Smooth muscle cell (in vitro differentiated cells): ENCODE data around the gene MAOB. TPM values are rescaled to one million over a fixed set of nuclear protein-coding genes. Genes with fewer than 3 reads are reported as not detected.

Experiments
- DNase-seq: peaks from one replicate; lab custom pipeline; 2025; ENCODE audit not compliant: unreplicated experiment; lab: John Stamatoyannopoulos, UW
- H2AFZ ChIP-seq: fragments of 200-600 bp; sonication (generic); 2 replicates; pipeline ENCODE4 v1.6.0; 2016; ENCODE audit warnings: antibody characterized with exemption, low read depth, mild to moderate bottlenecking
- H3F3A ChIP-seq: fragments of 200-600 bp; sonication (generic); 2 replicates; pipeline ENCODE4 v1.6.0; 2017; ENCODE audit warnings: antibody characterized with exemption, low read depth
- H3K27ac ChIP-seq: fragments of 200-600 bp; sonication (generic); 2 replicates; pipeline ENCODE4 v1.5.1; 2016; ENCODE audit warnings: low read depth, mild to moderate bottlenecking
- H3K27me3 ChIP-seq: fragments of 200-600 bp; sonication (generic); 2 replicates; pipeline ENCODE4 v1.6.1; 2016; ENCODE audit warnings: low read depth, mild to moderate bottlenecking
- H3K36me3 ChIP-seq: fragments of 200-600 bp; sonication (generic); 2 replicates; pipeline ENCODE4 v1.5.1; 2016; ENCODE audit warnings: low read depth
- H3K4me1 ChIP-seq: fragments of 200-600 bp; sonication (generic); 2 replicates; pipeline ENCODE4 v1.5.1; 2016; ENCODE audit warnings: low read depth
- H3K4me2 ChIP-seq: fragments of 200-600 bp; sonication (generic); 2 replicates; pipeline ENCODE4 v1.6.0; 2016; ENCODE audit warnings: mild to moderate bottlenecking
- H3K4me3 ChIP-seq: fragments of 200-600 bp; sonication (generic); 2 replicates; pipeline ENCODE4 v1.5.1; 2016; ENCODE audit warnings: mild to moderate bottlenecking
- H3K79me2 ChIP-seq: fragments of 200-600 bp; sonication (generic); 2 replicates; pipeline ENCODE4 v1.6.0; 2016; ENCODE audit warnings: low read depth, mild to moderate bottlenecking
- H3K9ac ChIP-seq: fragments of 200-600 bp; sonication (generic); 2 replicates; pipeline ENCODE4 v1.6.0; 2016; ENCODE audit warnings: low read depth
- H3K9me3 ChIP-seq: fragments of 200-600 bp; sonication (generic); replicated peaks from 2 replicates; pipeline ENCODE4 v1.5.1; 2016; ENCODE audit warnings: low read depth
- H4K20me1 ChIP-seq: fragments of 200-600 bp; sonication (generic); 2 replicates; pipeline ENCODE4 v1.6.0; 2016; ENCODE audit warnings: low read depth
- WGBS: methylation state at CpG from one replicate; pipeline ENCODE4 v1.1.7; 2016; ENCODE audit warnings: low lambda C conversion rate; 5-methylcytosine and 5-hydroxymethylcytosine counted together
- polyA plus RNA-seq: library from polyadenylated mRNA; unstranded; fragments of >200 nt; fragmentation: Nextera tagmentation; extraction: Ambion mirVana; gene quantifications from 2 replicates; pipeline ENCODE4 v1.2.1, GENCODE V29; 2016
- total RNA-seq: library from RNA; depleted of rRNA; stranded (reverse); fragments of >200 nt; gene quantifications from 2 replicates; pipeline ENCODE4 v1.2.3, GENCODE V29; 2014
- TF ChIP-seq, protein P1 (sequence below): fragments of 200-600 bp; sonication (generic); IDR thresholded peaks from 2 replicates; pipeline ENCODE4 v1.5.1; 2017; ENCODE audit warnings: borderline replicate concordance, mild to moderate bottlenecking, antibody characterized with exemption; ENCODE audit not compliant: insufficient read depth, poor library complexity, severe bottlenecking

Gene MAOB
- total and polyA plus RNA-seq, 2 experiments from 2014 or later, result 0.93 TPM; not detected in 1

- H3K4me1 ChIP-seq, result no peaks in the 10 kb centered on the region
- no peak overlapping the region for H3K4me2 ChIP-seq
- H3K36me3 ChIP-seq, result no peaks in the 10 kb centered on the region
- no peaks in the 10 kb centered on the region for H3F3A ChIP-seq
- H3K9me3 ChIP-seq, result no peaks in the 10 kb centered on the region
- no peak overlapping the region for H3K4me3 ChIP-seq
- 73% methylated on average over 5 of the region's 5 CpGs for WGBS
- no peaks in the 10 kb centered on the region for H3K79me2 ChIP-seq
- H3K9ac ChIP-seq, result no peak overlapping the region
- no peak overlapping the region for H2AFZ ChIP-seq
- TF ChIP-seq, protein P1, sequence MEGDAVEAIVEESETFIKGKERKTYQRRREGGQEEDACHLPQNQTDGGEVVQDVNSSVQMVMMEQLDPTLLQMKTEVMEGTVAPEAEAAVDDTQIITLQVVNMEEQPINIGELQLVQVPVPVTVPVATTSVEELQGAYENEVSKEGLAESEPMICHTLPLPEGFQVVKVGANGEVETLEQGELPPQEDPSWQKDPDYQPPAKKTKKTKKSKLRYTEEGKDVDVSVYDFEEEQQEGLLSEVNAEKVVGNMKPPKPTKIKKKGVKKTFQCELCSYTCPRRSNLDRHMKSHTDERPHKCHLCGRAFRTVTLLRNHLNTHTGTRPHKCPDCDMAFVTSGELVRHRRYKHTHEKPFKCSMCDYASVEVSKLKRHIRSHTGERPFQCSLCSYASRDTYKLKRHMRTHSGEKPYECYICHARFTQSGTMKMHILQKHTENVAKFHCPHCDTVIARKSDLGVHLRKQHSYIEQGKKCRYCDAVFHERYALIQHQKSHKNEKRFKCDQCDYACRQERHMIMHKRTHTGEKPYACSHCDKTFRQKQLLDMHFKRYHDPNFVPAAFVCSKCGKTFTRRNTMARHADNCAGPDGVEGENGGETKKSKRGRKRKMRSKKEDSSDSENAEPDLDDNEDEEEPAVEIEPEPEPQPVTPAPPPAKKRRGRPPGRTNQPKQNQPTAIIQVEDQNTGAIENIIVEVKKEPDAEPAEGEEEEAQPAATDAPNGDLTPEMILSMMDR, result no peak
- no peaks in the 10 kb centered on the region for H3K27me3 ChIP-seq
- no peaks in the 10 kb centered on the region for H4K20me1 ChIP-seq
- no peak overlapping the region for H3K27ac ChIP-seq
- DNase-seq, result no peak
Observed at GRCh38 chrX:43899878-43900815, 17.9 kb upstream of the MAOB start.

DNA sequence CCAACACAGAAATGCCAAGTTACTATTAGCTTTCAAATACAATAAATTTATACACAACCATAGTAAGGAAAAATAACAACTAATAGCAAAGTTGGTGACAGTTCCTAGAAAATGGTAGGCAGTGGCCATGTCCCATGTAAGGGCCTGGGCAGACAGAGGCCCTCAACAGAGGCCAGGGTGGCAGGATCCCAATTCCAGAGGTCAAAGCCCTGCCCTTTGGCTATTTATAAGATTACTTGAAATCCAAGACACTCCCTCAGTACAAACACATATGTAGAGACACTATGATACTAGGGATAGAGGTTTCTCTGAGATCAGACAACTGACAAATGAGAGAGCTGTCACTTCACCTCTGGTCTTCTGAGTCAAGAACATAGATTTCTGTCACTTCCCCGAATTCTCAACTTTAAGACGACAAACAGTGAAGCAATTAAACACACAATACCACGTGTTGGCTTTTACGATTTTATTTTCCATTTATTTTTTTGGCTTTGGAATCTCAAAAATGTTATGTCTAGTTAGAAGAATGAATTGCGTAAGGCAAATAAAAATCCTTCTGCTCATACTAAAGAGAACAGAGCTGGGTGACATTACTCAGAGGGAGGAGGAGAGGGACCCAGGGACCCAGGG, 16.3 kb upstream of the MAOB start:
- no peaks in the 10 kb centered on the region for H3K27me3 ChIP-seq
- H3K36me3 ChIP-seq, result no peaks in the 10 kb centered on the region
- H3K9ac ChIP-seq, result no peak overlapping the region
- WGBS, result 73% methylated on average over 5 of the region's 5 CpGs
- H3K9me3 ChIP-seq, result no peaks in the 10 kb centered on the region
- TF ChIP-seq, protein P1, result no peak
- H3K4me1 ChIP-seq, result no peaks in the 10 kb centered on the region
- H4K20me1 ChIP-seq, result no peaks in the 10 kb centered on the region
- H3K4me3 ChIP-seq, result no peak overlapping the region
- no peak for DNase-seq
- H3K4me2 ChIP-seq, result no peak overlapping the region
- H3K79me2 ChIP-seq, result no peaks in the 10 kb centered on the region
- no peak overlapping the region for H3K27ac ChIP-seq
- H3F3A ChIP-seq, result no peaks in the 10 kb centered on the region
- no peak overlapping the region for H2AFZ ChIP-seq

- no peaks in the 10 kb centered on the region for H3K27me3 ChIP-seq
- no peaks in the 10 kb centered on the region for H3K9me3 ChIP-seq
- H3K4me2 ChIP-seq, result no peak overlapping the region
- H3K36me3 ChIP-seq, result no peaks in the 10 kb centered on the region
- DNase-seq, result no peak
- TF ChIP-seq, protein P1, result no peak
- H3K79me2 ChIP-seq, result no peaks in the 10 kb centered on the region
- no peak overlapping the region for H3K4me3 ChIP-seq
- H3F3A ChIP-seq, result no peaks in the 10 kb centered on the region
- no peaks in the 10 kb centered on the region for H3K4me1 ChIP-seq
- no peak overlapping the region for H2AFZ ChIP-seq
- 78% methylated on average over 4 of the region's 4 CpGs for WGBS
- H3K9ac ChIP-seq, result no peak overlapping the region
- H4K20me1 ChIP-seq, result no peaks in the 10 kb centered on the region
- no peak overlapping the region for H3K27ac ChIP-seq
Observed at GRCh38 chrX:43897290-43897689, 15.0 kb upstream of the MAOB start.
